IPS DF 19.7 (cell line): ENCODE data around the gene CLEC2B.

Experiments used
- DNase-seq: peaks from one replicate; pipeline ENCODE4 v3.0.0-alpha.2; 2013; ENCODE audit warnings: low read depth, low spot score

CLEC2B gene

DNA sequence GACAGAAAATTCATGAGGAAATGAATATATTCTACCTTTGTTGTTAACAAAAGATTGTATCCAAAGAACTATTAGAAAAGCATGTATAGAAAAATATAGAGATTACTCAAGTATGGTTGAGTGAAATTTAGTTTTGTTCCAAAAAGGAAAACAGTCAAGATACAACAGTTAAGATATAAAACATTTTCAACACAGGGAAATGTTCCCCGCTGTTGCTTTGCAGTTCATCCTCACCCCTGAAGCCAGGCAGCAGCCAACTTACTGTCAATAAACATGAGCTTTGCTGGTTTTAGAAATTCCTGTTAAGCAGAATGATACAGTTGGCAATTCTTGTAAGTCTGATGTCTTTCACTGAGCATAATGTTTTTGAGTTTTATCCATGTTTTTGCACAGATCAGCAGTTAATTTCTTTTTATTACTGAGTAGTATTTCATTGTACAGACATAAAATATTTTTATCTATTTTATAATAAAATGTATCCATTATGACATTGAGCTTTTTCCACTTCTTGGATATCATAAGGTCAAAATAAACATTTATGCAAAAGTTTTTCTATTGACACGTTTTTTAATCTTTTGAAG is 1.2 kb upstream of the CLEC2B start:
- DNase-seq = no peak

DNA sequence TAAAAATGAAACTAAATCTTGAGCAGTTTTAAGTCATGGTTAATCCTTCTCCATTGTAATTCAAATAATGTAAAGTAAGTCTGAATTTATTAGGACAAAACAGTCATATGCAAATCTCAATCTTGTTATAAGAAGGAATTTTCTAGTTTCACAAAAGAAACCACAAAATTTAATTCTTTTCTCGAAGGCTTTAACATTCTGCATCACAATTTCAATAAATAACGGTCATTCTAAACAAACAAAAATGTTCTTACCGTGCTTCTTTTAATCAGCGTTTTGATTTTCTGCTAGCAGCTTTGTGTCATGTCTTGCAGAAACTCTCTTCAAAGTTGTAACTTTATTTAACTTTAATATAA is 225 bp downstream of the CLEC2B start:
- DNase-seq = no peak

DNA sequence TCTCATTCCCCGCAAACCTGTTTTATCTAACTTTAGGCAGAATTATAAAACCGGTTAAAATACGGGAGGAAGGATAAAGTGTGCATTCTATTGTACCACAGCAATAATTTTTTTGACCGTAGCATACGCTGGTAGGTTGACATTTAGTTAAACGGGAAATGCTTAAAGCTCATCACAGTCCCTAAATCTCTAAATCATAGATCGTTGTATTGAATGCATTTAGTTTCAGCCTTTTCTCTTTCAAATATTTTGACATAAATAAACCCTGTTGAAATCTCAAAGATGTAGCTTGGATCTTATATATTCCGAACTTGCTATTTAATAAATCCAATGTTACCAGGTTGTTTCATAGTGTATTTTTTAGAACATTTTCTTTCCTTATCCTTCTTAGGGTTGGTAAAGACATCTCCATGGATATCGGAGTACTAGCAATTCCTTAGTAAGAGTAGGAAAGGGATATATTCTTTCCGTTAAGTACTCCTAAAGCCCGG is 798 bp downstream of the CLEC2B start:
- no peak for DNase-seq

- DNase-seq = no peak
Observed at GRCh38 chr12:9867531-9867930, 1.6 kb downstream of the CLEC2B start.

DNA sequence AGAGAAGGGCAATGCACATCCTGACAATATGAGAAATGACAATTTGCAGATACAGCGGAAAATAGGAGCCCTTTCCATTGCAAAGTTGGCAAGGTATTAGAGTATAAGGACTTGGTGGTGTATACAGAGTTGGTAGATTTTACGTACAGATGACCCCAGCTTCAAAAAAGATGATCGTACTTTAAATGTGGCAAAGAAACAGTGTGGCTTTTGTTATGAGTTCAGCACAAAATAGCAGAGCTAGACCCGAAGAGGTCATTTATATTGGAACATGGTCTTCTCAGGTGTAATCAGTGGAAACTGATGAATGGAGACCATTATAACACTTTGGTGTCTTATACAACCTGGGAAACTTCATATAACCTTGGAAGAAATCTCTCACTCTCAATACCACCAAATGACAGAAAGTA is 2.3 kb downstream of the CLEC2B start:
- DNase-seq = no peak

DNA sequence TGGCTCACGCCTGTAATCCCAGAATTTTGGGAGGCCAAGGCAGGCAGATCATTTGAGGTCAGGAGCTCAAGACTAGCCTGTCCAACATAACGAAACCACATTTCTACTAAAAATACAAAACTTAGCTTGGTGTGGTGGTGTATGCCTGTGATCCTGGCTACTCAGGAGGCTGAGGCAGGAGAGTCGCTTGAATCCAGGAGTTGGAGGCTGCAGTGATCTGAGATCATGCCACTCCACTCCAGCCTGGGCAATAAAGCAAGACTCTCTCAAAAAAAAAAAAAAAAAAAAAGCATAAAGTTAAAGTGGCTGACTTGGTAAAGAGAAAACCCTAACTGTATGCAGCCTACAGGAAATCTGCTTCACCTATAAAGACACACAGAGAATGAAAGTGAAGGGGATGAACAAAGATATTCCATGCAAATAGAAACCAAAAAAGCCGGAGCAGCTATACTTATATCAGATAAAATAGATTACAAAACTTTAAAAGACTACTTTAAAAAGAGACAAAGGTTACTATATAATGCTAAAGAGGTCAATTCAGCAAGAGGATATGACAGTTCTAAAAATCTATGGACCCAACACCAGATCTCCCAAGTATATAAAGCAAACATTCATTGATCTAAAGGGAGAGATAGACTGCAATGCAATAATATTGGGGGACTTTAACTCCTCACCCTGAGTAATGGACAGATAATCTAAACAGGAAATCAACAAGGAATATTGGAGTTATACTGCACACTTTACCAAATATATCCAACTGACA is 4.1 kb downstream of the CLEC2B start:
- no peak for DNase-seq

DNA sequence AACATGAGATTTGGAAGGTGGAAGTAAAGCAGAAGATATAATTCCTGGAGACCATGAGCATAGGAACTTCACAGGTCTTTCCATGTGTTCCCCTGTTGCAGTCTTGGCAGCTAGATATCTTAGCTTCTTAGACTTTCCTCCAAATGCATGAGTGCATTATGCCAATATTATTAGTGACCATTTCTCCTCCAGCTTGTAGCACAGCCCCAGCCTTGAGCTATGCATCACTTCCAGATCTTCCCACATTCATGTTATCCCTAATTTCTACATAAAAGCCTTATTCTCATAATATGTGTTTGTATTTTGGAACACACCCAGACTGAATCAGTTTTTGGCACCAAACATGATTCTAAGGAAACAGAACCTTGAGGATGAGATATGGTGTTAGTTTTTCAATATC is 11.0 kb downstream of the CLEC2B start:
- no peak for DNase-seq

GRCh38 chr12:9856894-9857293 is 12.3 kb downstream of the CLEC2B start:
- no peak for DNase-seq

GRCh38 chr12:9856151-9856550 is 13.0 kb downstream of the CLEC2B start:
- DNase-seq = no peak

GRCh38 chr12:9851927-9852326 is 17.2 kb downstream of the CLEC2B start:
- no peak for DNase-seq

DNA sequence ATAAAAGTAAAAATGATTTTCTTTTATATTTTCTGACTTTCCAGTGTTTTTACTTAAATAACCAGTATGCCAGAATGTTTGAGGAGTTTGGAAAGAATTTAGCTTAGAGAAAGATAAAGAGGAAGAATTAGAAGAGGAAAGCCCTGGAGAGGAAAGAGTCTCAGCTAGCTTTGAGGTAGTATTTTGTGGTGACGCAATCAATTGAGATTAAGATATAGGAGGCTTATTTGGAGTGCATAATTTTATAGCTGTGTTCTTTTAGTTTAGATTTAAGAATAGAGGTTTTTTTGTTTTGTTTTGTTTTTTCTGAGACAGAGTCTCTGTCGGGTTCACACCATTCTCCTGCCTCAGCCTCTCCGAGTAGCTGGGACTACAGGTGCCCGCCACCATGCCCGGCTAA is 18.1 kb downstream of the CLEC2B start:
- no peak for DNase-seq

DNA sequence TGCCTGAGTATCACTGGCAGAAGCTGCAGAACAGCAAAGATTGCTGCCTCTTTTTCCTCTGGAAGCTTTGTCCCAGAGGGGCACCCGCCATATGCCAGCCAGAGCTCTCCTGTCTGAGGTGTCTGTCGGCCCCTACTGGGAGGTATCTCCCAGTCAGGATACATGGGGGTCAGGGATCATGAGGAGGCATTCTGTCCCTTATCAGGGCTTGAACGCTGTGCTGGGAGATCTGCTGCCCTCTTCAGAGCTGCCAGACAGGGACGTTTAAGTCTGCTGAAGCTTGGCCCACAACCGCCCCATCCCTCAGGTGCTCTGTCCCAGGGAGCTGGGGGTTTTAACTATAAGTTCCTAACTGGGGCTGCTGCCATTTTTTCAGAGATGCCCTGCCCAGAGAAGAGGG is 20.3 kb downstream of the CLEC2B start:
- no peak for DNase-seq

- DNase-seq = no peak
Observed at GRCh38 chr12:9843407-9843806, 25.7 kb downstream of the CLEC2B start.

DNA sequence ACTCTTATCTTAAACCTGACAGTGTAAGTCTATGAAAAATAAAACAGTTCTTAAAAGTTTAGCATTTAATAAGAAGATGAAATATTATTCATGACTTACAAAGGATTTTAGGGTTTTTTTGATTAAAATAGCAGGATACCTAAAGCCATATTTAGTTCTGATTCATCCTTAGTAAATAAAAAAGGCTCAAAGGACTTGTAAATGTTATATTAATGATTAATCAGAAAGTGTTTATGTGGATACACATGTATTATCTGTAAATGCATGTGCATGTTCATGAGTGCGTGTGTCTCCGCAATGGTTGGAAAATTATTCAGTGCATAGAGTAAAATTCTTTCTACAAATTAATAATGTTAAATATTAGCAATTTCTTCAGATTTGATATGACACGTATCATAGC is 37.4 kb downstream of the CLEC2B start:
- no peak for DNase-seq

DNA sequence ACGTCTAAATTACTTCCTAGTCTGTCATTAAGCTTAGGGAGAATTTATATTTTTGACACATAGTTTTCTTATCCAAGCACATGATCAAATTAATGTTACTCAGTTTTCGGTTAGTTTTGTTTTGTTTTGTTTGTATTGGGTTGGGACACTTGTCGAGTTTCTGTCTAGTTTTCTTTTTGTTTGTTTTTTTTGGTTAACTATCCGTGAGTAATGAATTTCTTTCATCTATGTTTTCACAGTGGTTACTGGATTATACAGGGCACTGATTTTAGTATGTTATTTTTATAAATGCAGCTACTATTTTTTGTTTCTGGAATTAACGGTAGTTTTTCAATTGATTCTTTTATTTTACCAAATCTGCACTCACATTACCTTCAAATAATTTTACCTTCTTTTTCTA is 39.2 kb downstream of the CLEC2B start:
- DNase-seq = no peak

- no peak for DNase-seq
Observed at GRCh38 chr12:9829483-9829882, 39.7 kb downstream of the CLEC2B start.

GRCh38 chr12:9827209-9827888 is 41.8 kb downstream of the CLEC2B start, which contains the start of gene KLRF1:
TSS of gene KLRF1 (plus strand) at chr12:9827481. CDS start at chr12:9827545, 64 bp downstream.
- DNase-seq = no peak

- no peak for DNase-seq
Observed at GRCh38 chr12:9820281-9820930, 48.7 kb downstream of the CLEC2B start.

DNA sequence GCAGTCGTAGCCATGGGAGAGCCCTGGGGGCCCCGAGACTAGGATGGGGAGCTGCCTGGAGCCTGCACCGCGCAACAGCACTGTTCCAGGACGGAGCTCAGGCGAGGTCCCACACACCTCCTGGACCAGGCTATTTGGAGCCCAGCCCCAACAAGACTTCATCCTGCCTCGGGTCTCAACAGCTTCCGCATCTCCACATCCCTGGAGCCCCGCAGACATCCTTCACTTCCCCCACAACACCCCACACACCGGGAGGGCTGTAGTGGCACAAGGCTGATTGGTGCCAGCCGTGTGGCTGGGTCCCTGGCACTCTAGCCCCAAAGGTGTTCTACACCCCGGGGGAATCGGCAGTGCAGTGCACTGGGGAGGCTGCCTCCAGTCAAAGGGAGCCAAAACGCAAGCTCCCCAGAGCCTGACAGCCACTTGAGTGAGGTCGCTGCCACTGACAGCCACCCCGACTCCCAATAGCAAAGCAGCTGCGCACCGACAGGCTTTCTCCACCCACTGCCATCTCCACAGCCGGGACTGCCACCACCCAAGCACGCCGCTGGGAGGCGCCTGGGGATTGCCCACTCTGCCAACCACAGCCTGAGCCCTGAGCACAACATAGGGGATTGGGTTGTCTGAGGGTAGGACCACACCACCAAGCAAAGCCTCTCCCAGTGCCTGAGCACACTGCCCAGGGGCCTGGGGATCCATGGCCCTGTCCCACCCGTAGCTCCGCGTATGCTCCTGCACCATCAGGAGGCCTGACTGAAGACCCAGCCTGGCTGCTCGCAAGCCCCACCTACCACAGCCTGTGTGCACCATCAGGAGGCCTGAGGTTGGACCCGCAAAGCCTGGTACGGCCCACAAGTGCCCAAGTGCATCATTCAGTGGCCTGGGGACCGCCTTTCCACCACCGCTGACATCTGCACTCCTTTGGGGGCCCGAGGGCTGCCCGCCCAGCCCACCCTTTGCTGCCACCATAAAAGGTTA is 55.0 kb downstream of the CLEC2B start:
- peak; percentile 38 for DNase-seq

DNA sequence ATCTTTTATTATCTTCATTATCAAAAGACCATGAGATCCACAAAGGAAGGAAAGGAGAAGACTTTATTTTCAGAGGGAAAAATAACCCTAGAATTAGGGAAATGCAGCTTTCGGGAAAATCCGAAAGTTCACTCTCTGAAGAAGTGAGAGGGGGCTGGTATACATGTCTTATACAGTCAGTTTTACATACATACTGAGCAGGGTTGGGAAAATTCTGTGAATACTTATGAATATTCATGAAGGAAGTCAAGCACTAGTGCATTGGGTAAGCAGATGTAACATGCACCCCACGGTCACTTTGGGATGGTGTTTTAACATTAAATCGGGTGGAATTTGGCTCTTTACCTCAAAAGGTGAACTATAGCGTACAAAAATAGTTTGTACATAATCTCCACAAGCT is 57.5 kb downstream of the CLEC2B start:
- no peak for DNase-seq

GRCh38 chr12:9810671-9811070 is 58.5 kb downstream of the CLEC2B start:
- DNase-seq = no peak
